ENCODE measurements around the gene GPD1L.
"Not testable (repeated sequence)": the region's sequence is repeated elsewhere in the genome, so short reads cannot be mapped to it uniquely, and the experiment has no call there.

Gene GPD1L

DNA sequence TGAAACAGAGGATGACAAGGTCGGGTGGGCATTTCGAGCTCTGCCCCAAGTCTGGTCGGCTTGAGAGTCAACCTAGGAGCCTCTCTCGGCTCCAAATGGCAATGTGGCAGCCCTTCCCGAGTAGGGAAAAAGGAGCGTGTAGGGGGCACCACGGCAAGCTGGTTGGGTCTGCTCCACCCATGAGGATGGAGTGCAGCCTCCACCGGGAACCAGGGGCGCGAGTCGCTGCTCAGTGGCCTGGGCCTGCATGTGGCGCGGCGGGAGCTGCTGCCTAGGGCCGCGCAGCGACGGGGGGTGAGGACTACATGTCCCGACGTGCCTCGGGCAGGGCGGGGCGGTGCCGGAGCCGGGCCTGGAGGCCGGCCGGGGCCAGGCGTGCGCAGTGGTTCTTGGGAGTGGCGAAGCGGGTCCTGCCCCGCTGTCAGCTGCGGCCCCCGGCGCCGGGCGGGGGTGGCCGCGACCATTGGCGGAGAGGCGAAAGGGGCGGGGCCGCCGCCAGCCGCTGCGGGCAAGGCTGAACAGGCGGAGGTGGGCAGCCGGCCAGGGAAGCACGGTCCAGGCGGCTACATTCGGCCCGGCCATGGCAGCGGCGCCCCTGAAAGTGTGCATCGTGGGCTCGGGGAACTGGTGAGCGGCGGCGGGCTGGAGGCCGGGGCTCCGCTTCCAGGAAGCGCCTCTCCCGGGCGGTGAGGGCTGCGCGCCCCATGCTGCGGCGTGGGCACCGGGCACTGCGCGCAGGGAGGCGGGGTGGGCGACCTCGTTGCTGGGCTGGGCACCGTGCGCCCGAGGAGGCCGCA lies at the start of gene GPD1L:
GPD1L (plus strand) TSS at position 489 of the 797 bp plus-strand sequence; CDS start at position 581, 92 bp downstream.
- DNase-seq (ENCODE audit: low spot score) = peak; percentile 99

DNA sequence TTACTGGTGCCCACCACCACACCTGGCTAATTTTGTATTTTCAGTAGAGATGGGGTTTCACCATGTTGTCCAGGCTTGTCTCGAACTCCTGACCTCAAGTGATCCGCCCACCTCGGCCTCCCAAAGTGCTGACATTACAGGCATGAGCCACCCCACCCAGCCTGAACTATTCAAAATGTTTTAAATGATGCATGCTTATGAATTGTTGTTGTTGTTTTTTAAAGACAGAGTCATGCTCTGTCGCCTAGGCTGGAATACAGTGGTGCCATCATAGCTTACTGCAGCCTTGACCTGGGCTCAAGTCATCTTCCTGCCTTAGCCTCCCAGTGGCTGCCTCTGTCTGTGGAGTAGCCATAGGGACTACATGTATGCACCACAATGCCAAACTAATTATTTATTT lies 48.0 kb upstream of the GPD1L start:
- not testable (repeated sequence) for DNase-seq (ENCODE audit: low spot score)

DNA sequence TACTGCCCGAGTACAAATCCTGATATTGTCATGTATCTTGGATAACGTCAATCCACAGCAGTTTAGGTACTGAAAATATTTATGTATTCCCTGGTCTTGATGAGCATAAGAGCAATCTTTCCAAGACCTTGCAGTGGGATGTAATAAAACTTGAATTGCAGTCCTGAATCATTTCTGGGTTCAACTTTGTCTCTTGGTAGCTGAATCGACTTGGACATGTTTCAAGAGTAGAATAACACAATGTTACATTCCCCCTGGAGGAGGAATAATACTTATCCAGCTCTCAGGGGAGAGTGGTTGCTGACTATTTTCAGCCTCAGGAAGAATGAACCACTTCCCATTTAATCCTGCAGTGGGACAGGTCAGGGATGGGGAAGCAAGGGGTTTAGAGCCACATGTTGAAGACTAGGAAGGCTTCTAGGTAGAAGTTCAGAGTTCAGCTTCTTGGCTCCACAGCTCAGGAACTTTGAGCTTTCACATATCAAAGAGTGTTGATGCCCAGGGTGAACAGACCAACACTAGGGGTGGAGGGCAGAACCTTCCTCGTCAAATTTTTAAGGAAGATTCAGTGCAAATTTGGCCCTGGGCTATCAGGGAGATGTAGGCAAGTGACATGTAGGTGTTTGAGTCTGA lies 43.4 kb upstream of the GPD1L start:
- no peak for DNase-seq (ENCODE audit: low spot score)

DNA sequence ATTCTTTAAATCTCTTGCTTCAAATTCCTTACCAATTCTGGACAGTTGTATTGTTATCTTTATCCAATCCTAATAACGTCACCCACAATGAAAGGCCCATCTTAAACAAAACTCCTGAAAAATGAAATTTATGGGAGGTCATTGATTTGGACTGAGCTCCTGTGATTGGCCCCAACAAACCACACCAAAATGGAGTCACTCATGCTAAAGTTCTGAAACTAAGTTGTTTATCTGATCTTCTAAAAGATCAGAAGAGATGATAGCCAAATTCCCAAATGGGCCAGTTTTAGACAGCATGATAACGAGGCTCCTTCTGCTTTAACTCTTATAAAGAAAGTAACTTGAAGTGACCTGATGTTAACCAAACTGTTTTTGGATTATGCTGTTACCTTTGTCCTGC lies 39.7 kb upstream of the GPD1L start:
- DNase-seq (ENCODE audit: low spot score) = no peak

DNA sequence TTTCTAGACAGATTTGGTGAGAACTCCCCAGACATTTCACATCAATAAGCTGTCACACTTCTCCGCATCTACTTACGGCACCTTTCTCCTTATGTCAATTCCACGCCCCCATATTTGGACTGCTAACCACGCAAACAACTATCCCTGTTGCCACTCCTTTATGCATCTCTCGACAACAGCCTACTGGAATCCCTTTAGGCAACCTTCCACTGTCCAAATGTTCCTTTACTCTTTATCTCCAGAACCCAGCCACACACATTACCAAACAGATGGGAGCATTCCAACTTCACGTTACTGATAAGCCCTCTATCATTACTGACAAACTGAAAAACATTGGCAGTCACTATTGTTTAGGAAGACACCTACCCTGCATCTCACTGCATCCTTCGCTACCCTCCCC lies 32.2 kb upstream of the GPD1L start:
- not testable (repeated sequence) for DNase-seq (ENCODE audit: low spot score)

DNA sequence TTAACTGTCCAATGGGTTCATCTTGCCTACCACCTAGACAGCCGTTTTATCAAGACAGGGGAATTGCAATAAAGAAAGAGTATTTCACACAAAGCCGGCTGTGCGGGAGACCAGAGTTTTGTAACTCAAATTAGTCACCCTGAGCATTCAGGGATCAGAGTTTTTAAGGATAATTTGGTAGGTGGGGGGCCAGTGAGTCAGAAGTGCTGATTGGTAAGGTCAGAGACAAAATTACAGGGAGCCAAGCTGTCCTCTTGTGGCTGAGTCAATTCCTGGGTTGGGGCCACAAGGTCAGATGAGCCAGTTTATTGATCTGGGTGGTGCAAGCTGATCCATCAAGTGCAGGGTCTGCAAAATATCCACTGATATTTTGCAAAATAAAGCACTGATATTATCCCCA lies 29.9 kb upstream of the GPD1L start:
- no peak for DNase-seq (ENCODE audit: low spot score)

DNA sequence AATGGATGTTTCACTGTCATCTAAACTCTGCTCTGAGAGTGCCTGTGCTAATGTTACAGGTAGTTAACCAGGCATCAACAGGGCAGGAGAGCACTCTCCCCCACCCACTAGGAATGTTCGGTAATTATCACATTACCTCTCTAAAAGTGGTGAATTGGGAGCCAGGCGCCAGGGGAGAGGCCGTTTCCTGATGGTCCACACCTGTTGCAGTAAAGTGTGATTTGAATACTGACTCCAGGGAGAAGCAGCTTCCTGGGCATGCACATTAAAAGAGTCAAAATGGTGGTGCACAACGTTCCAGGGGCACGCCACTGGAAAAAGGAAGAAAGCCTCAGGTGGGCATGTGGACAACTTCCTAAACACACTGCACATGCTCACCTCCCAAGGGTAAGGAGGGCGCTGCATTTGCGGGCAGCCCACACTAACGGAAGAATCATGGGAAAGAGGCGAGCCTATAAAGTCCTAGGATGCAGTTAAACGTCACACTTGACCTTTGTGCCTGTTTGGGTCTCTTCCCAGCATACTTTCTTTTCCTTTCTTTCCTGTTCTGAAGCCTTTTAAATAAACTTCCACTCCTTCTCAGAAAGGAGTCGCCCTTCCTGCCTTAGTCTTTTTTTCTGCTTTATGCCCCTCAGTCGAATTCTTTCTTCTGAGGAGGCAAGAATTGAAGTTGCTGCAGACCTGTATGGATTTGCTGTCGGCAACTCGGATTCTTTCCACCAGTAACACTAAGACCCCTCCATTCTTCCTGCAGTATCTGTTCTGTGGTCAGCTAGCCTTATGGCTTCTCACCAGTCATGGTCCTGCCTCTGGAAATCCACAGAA lies 28.9 kb upstream of the GPD1L start:
- no peak for DNase-seq (ENCODE audit: low spot score)

DNA sequence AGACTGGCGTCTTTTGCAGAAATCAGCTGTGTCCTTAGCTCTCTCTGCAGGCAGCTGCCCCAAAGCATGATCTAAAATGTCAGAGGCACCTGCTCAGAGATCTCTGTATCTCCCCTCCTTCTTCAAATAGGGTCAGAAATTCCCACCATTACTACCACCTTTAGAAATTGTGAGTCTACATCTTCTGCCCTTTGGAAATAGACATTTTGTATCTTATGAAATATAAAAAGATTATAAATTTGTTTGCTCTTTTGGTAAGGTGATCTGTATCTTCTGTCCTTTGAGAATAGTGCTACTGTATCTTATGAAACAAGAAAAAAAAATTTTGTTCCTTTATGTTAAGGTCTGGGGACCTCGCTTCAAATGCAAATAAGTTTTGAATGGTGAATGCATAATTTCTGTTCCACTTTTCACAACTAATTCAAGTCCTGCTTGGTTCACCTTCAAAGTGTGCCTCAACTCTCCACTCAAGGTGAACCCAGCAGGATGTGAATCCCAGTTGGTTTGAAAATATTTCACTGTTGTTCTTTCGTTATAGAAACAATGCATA lies 28.3 kb upstream of the GPD1L start:
- DNase-seq (ENCODE audit: low spot score) = no peak

DNA sequence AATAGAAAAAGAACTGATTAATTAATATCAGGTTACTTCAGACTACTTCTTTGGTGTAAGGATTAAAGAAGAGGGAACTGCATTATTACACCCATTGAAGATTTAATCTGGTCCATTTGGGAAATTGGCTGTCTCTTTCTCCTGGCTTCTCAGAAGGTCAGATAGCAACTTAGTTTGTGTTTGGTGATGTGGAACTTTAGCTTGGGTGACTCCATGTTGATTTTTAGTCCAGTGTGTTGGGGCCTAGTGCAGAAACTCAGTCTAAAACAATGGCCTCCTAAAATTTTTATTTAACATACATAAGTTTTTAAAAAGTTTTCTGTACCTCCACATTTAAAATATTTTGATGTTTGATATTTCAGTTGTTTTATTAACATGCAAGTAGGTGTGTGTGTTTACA lies 27.6 kb upstream of the GPD1L start:
- no peak for DNase-seq (ENCODE audit: low spot score)

DNA sequence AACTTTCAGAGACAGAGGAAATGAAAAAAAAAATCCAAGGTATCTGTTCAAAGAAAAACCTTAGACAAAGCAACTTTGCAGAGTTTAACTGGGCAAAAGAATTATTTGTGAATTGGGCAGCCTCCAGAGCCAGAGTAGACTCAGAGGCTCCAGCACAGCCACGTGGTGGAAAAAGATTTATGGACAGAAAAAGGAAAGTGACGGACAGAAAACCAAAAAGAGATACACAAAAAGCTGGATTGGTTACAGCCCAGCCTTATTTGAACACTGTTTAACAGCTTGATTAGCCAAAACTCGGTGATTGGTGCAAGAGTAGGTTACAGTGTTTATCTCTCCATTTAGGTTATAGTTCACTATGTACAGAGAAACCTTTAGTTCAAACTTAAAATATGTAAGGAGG lies 23.7 kb upstream of the GPD1L start:
- no peak for DNase-seq (ENCODE audit: low spot score)

DNA sequence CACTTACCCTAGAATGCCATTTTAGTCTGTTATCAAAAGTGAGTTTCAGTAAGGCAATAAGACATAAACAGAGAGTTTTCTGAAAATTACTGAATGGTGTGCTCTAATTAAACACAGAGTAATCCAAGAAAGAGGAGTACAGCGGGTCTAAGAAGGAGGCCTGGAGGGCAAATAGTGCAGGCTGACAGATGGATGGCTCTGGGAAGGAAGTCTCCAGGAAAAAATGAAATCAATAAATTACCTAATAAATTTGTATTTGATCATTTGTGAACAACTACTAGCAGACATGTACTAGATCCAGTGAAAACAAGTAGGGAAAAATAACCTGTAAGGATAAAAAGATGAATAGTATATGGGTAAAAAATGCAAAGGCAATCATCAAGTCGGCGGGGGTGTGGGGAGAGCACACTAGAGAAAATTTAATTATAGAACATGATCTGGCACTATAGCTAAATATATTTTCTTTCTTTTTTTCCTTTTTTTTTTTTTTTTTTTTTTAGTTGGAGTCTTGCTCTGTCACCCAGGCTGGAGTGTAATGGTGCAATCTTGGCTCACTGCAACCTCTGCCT lies 22.6 kb upstream of the GPD1L start:
- DNase-seq (ENCODE audit: low spot score) = no peak

DNA sequence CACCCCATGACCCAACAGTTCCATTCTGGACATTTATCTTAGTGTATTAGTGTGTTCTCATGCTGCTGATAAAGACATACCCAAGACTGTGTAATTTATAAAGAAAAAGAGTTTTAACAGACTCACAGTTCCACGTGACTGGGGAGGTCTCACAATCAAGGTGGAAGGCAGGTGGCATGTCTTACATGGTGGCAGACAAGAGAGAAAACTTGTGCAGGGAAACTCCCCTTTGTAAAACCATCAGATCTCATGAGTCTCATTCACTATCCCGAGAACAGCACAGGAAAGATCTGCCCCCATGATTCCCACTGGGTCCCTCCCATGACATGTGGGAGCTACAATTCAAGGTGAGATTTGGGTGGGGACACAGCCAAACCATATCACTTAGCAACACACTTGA lies 21.6 kb upstream of the GPD1L start:
- DNase-seq (ENCODE audit: low spot score) = no peak

DNA sequence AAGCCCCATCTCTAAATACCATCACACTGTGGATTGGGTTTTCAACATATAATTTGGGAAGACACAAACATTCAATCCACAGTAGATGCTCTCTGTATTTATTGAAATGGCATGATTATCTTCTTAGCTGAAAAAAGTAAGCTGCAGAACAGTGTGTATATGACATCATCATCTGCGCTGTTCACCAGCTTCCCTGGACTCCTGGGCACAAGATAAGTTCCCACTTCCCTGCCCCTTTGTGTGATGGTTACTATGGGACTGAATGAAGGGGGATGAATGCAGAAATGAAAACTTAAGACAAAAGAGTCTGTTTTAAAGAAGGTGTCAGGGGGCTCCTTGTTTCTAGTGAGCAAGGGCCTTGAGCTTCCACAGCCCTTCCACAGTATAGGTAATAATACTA lies 20.0 kb upstream of the GPD1L start:
- DNase-seq (ENCODE audit: low spot score) = no peak

DNA sequence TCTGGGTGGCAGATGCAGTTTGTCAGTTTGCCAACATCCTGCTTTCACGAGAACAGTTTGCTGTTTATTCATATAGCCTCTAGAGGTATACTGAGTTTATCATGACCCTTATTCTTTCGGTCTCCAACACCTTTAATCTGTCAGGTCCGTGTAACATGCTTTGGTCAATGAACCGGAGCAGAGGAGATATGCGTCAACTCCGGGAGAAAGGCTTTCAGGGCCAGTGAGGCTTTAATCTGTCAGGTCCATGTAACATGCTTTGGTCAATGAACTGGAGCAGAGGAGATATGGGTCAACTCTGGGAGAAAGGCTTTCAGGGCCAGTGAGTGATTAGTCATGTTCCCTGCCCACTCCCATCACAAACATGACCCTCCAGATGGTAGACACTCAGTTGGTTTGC lies 16.9 kb upstream of the GPD1L start:
- DNase-seq (ENCODE audit: low spot score) = no peak

DNA sequence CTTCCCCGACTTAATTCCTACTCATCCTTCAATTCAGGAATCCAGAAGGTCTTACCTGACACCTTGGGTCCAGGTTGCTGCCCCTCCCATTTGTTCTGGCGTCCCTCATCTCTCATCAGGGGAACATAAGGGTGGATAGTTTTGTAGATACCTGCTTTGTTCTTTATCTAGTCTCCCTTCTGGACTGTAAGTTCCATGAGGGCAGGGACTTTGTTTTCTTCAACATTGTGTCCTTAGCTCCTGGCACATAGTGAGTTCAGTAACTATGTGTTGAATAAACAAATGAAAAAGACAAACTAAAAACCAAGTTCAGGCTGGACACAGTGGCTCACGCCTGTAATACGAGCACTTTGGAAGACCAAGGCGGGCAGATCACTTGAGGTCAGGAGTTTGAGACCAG lies 13.2 kb upstream of the GPD1L start:
- no peak for DNase-seq (ENCODE audit: low spot score)

DNA sequence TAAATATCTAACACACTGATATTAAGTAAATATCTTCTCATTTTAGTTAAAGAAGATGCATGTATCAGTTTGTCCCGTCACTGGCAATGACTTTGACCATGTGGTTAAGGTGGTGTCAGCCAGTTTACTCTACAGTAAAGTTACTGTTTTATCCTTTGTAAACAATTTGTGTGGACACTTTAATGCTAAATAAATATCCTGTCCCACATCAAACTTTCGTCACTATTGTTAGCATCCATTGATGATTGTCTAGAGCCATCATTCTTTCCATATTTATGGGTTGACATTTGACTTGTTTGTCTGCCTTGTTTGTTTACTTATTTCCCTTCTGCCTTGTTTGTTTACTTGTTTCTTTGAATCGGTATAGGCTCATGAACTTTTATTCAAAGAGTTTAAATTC lies 11.0 kb upstream of the GPD1L start:
- DNase-seq (ENCODE audit: low spot score) = no peak

DNA sequence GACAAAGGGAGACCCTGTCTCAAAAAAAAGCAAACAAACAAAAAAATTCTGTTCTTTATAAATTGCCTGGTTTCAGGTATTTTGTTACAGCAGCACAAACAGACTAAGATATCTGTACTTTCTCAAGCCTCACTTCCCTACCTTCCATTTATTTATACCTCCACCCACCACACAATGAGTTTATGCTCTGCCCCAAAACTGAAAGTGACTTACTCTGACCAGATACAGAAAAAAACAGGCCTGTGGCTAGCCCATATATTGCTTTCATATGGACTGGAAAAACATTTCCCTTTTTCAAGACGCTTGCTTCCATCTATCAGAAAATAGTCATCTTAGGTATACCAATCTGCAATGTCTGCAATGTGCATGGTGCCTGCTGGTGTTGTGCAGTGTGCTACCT lies 8.7 kb upstream of the GPD1L start:
- no peak for DNase-seq (ENCODE audit: low spot score)

DNA sequence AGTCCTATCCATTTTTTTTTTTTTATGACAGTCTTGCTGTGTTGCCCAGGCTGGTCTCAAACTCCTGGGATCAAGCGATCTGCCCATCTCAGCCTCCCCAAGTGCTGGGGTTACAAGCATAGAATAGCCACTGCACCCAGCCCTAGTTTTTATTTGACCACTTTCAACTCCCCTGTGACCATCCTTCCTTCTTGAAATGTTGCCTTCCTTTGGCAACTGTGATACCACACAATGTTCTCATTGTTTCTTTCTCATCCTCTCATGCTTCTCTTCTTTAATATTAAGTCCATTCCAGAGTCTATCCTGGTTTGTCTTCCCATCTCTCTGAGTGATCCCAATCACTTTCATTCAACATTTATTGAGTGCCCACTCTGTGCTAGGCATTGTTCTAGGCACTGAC lies 7.9 kb upstream of the GPD1L start:
- no peak for DNase-seq (ENCODE audit: low spot score)

DNA sequence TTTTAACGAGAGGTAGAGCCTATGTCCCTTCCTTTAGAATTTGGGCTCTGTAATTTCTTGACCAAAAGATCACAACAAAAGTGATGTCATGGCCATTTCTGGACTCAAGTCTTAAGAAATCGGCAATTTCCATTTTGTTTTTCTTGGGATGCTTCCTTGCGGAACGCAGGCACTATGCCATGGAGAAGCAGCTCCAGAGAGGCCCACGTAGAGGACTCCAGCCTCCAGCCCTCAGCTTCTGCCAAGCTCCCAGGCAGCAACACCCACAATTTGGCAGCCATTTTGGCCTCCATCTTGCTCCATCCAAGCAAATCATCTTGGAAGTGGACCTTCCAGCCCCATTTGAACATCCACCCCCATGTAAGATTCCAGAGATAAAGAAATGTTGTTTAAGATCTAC lies 6.0 kb upstream of the GPD1L start:
- no peak for DNase-seq (ENCODE audit: low spot score)

DNA sequence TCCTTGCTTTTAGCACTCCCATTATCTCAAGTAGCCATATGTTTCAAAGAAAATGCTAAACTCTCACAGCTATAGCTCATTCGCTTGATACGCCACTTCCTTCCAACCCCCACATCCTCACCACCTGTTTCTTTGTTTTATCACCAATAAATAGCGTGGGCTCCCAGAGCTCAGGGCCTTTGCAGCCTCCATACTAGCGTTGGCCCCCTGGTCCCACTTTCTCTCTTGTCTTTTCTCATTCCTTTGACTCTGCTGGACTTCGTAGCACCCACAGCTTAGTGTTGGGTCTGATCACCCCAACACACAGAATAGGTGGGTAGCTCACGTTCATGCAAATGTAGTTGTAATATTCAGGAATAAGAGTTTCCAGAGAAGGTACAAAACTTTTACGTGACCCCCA lies 4.1 kb upstream of the GPD1L start:
- no peak for DNase-seq (ENCODE audit: low spot score)

DNA sequence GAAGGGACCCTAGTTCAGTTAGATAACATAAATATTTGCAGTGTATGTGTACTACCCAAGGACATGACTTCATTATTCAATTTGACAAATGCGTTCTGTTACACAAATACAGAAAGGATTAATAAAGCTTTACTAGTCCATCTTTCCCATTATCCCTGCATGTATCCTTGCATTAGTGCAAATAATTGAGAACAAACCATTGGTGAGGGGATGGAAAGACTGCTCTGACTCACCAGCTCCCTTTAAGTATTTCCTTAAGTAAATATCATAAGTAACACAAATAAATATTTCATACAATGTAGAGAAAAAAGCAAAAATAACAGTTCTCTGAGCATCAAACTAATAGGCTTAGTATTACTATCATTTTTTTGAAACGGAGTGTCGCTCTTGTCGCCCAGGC lies 1.9 kb upstream of the GPD1L start:
- no peak for DNase-seq (ENCODE audit: low spot score)
